Natural killer cell (primary cell): ENCODE data around the gene OLFM1. TPM values are rescaled to one million over a fixed set of nuclear protein-coding genes. Genes with fewer than 3 reads are reported as not detected.

Experiments used
- ATAC-seq, 3 donors: fragments of 150-1000 bp in 2 of 3; fragments of 200-7000 bp in 1 of 3; cut with Tn5 transposase; 1 replicate in 1 of 3; 2 replicates in 2 of 3; pipeline ENCODE4 v1.10.0; 2021; ENCODE audit warnings: mild to moderate bottlenecking in 2 of 3, moderate library complexity in 2 of 3
- DNase-seq, 2 donors: peaks; one replicate each; pipeline versions ENCODE4 v3.0.0 to v3.0.0-alpha.2; 2013 to 2021; ENCODE audit warnings: mixed read lengths in 1 of 2
- H3K27ac ChIP-seq: one replicate; pipeline ENCODE4 v1.5.1; 2013; ENCODE audit warnings: mild to moderate bottlenecking, low read length
- H3K27me3 ChIP-seq: one replicate; pipeline ENCODE4 v1.6.1; 2013; ENCODE audit warnings: low read length; ENCODE audit not compliant: control insufficient read depth, insufficient read depth
- H3K36me3 ChIP-seq: one replicate; pipeline ENCODE4 v1.6.1; 2013; ENCODE audit warnings: low read length; ENCODE audit not compliant: control insufficient read depth, insufficient read depth
- H3K4me1 ChIP-seq: one replicate; pipeline ENCODE4 v1.6.1; 2013; ENCODE audit warnings: low read length; ENCODE audit not compliant: control insufficient read depth, insufficient read depth
- H3K4me3 ChIP-seq: one replicate; pipeline ENCODE4 v1.5.1; 2013; ENCODE audit warnings: low read length
- H3K9me3 ChIP-seq: one replicate; pipeline ENCODE4 v1.6.1; 2013; ENCODE audit warnings: low read length; ENCODE audit not compliant: control insufficient read depth, insufficient read depth
- H3K27ac Mint-ChIP-seq, 2 donors: one replicate each; pipeline ENCODE4 v1.8.0; 2022; ENCODE audit warnings: mild to moderate bottlenecking in 2 of 2, mixed read lengths in 2 of 2, moderate library complexity in 1 of 2
- H3K27me3 Mint-ChIP-seq, 2 donors: one replicate each; pipeline ENCODE4 v1.8.0; 2022; ENCODE audit warnings: low read depth in 2 of 2, mixed read lengths in 2 of 2
- H3K36me3 Mint-ChIP-seq: one replicate; pipeline ENCODE4 v1.8.0; 2022; ENCODE audit warnings: mixed read lengths
- H3K4me1 Mint-ChIP-seq, 2 donors: one replicate each; pipeline ENCODE4 v1.8.0; 2022; ENCODE audit warnings: mixed read lengths in 2 of 2
- H3K4me3 Mint-ChIP-seq: one replicate; pipeline ENCODE4 v1.8.0; 2022; ENCODE audit warnings: mild to moderate bottlenecking, moderate library complexity, mixed read lengths
- H3K9me3 Mint-ChIP-seq, 2 donors: one replicate each; pipeline ENCODE4 v1.8.0; 2022; ENCODE audit warnings: mixed read lengths in 2 of 2
- CTCF ChIP-seq: fragments of 200-600 bp; IDR thresholded peaks from one replicate; pipeline ENCODE4 v1.8.0; 2022; ENCODE audit warnings: antibody characterized with exemption
- WGBS: methylation state at CpG from one replicate; pipeline ENCODE4 v1.1.7; 2013; ENCODE audit warnings: missing lambda C conversion rate; ENCODE audit not compliant: insufficient coverage; 5-methylcytosine and 5-hydroxymethylcytosine counted together
- intact Hi-C: fragments of 100-400 bp; cut with micrococcal nuclease; formaldehyde crosslinking; loops from one replicate; pipeline ENCODE4 v1.14.2; 2022
- total RNA-seq, 4 donors: library from RNA; stranded (reverse); fragments of 120-200 nt in 1 of 4; gene quantifications; one replicate each; pipeline versions ENCODE4 v1.2.3 to v1.2.4, GENCODE V29; 2013 to 2022

Gene OLFM1
- total RNA-seq, 3 donors from 2014 or later (not counting 1 experiment from before 2014, with no cell fraction given): 0.18 TPM; not detected in 2

- no peak overlapping the region for H3K4me3 ChIP-seq
- H3K27ac ChIP-seq: no peak overlapping the region
- WGBS: 19% methylated on average over 30 of the region's 30 CpGs
- no peaks in the 10 kb centered on the region for H3K36me3 ChIP-seq
- Mint-ChIP-seq H3K4me1 (peaks cover 6% of the 10 kb centered on the region in 2 donors), H3K27ac (no peak overlapping the region), H3K27me3 (peaks cover 15 to 32% of the 10 kb centered on the region in 2 donors), H3K36me3 (no peaks in the 10 kb centered on the region), H3K9me3 (no peaks in the 10 kb centered on the region), H3K4me3 (no peak overlapping the region)
- no peaks in the 10 kb centered on the region for H3K4me1 ChIP-seq
- TF ChIP-seq CTCF: peak; percentile 34
- H3K27me3 ChIP-seq: peaks cover 15% of the 10 kb centered on the region
- intact Hi-C loops: no loop called here
- ATAC-seq (peak in 1 of 3 donors; percentile 54), DNase-seq (peak; percentile 12 to 19)
- no peaks in the 10 kb centered on the region for H3K9me3 ChIP-seq
Measured at GRCh38 chr9:135085830-135086546, 1.5 kb upstream of the OLFM1 start.

GRCh38 chr9:135086597-135087488, 625 bp upstream of the OLFM1 start:
- no peaks in the 10 kb centered on the region for H3K36me3 Mint-ChIP-seq
- TF ChIP-seq CTCF: no peak
- no peak overlapping the region for H3K4me3 Mint-ChIP-seq
- H3K27ac ChIP-seq: no peak overlapping the region
- peaks cover 15% of the 10 kb centered on the region for H3K27me3 ChIP-seq
- DNase-seq (no peak), ATAC-seq (no peak)
- peaks cover 6% of the 10 kb centered on the region in 2 donors for H3K4me1 Mint-ChIP-seq
- intact Hi-C loops: no loop called here
- no peak overlapping the region for H3K4me3 ChIP-seq
- no peaks in the 10 kb centered on the region for H3K4me1 ChIP-seq
- H3K36me3 ChIP-seq: no peaks in the 10 kb centered on the region
- no peak overlapping the region for H3K27ac Mint-ChIP-seq
- 21% methylated on average over 61 of the region's 61 CpGs for WGBS
- H3K9me3 ChIP-seq: no peaks in the 10 kb centered on the region
- peaks cover 15 to 37% of the 10 kb centered on the region in 2 donors for H3K27me3 Mint-ChIP-seq
- peaks cover 0 to 4% of the 10 kb centered on the region in 2 donors for H3K9me3 Mint-ChIP-seq

GRCh38 chr9:135087899-135088347, 455 bp downstream of the OLFM1 start:
- intact Hi-C loops: no loop called here
- H3K27me3 ChIP-seq: peaks cover 15% of the 10 kb centered on the region
- 3% methylated on average over 57 of the region's 57 CpGs for WGBS

More at GRCh38 chr9:135087899-135088347, 455 bp downstream of the OLFM1 start:
- Mint-ChIP-seq H3K4me1 (peaks cover 6% of the 10 kb centered on the region in 2 donors), H3K4me3 (no peak overlapping the region), H3K36me3 (no peaks in the 10 kb centered on the region), H3K27me3 (peaks cover 15 to 37% of the 10 kb centered on the region in 2 donors), H3K27ac (no peak overlapping the region), H3K9me3 (peaks cover 0 to 4% of the 10 kb centered on the region in 2 donors)
- ATAC-seq: no peak
- no peak for DNase-seq
- no peaks in the 10 kb centered on the region for H3K36me3 ChIP-seq
- no peaks in the 10 kb centered on the region for H3K9me3 ChIP-seq
- no peak overlapping the region for H3K4me3 ChIP-seq
- no peak overlapping the region for H3K27ac ChIP-seq
- no peaks in the 10 kb centered on the region for H3K4me1 ChIP-seq
- TF ChIP-seq CTCF: no peak
